Activated CD8-positive, alpha-beta T cell treated with anti-CD3 and anti-CD28 coated beads, Interleukin-2, amount 10 ng/mL, durations not matched to agents 7 days and 5 days (primary cell): ENCODE measurements around the gene PRKAG2. TPM values are rescaled to one million over a fixed set of nuclear protein-coding genes. Genes with fewer than 3 reads are reported as not detected.

Source experiments
- ATAC-seq: fragments of 150-1000 bp; cut with Tn5 transposase; one replicate; pipeline ENCODE4 v1.10.0; 2021; ENCODE audit warnings: moderate library complexity
- CTCF ChIA-PET: fragments of 350-600 bp; sonication (Branson Sonifier 250); formaldehyde crosslinking; loops from one replicate; lab custom pipeline; 2021; ENCODE audit warnings: antibody characterized with exemption; lab: Charles Lee
- POLR2A ChIA-PET: fragments of 350-600 bp; sonication (Branson Sonifier 250); formaldehyde crosslinking; loops from one replicate; lab custom pipeline; 2021; ENCODE audit warnings: antibody characterized with exemption; lab: Charles Lee
- DNase-seq: peaks from one replicate; pipeline ENCODE4 v3.0.0-alpha.2; 2020
- H3K27ac Mint-ChIP-seq: one replicate; pipeline ENCODE4 v1.8.0; 2021; ENCODE audit warnings: mild to moderate bottlenecking, mixed read lengths
- H3K27me3 Mint-ChIP-seq: one replicate; pipeline ENCODE4 v1.8.0; 2021; ENCODE audit warnings: low read depth, mixed read lengths
- H3K36me3 Mint-ChIP-seq: one replicate; pipeline ENCODE4 v1.8.0; 2021; ENCODE audit warnings: low read depth, mixed read lengths
- H3K4me1 Mint-ChIP-seq: one replicate; pipeline ENCODE4 v1.8.0; 2021; ENCODE audit warnings: low read depth, mixed read lengths
- H3K4me3 Mint-ChIP-seq: one replicate; pipeline ENCODE4 v1.8.0; 2021; ENCODE audit warnings: mild to moderate bottlenecking, mixed read lengths
- H3K9me3 Mint-ChIP-seq: one replicate; pipeline ENCODE4 v1.8.0; 2022; ENCODE audit warnings: mixed read lengths; ENCODE audit not compliant: insufficient read depth
- total RNA-seq, 2 experiments: library from RNA; stranded (reverse); gene quantifications; one replicate each; pipeline ENCODE4 v1.2.3, GENCODE V29; 2021

The PRKAG2 gene
- total RNA-seq, 2 experiments from 2014 or later = 23.6 to 28.3 TPM

DNA sequence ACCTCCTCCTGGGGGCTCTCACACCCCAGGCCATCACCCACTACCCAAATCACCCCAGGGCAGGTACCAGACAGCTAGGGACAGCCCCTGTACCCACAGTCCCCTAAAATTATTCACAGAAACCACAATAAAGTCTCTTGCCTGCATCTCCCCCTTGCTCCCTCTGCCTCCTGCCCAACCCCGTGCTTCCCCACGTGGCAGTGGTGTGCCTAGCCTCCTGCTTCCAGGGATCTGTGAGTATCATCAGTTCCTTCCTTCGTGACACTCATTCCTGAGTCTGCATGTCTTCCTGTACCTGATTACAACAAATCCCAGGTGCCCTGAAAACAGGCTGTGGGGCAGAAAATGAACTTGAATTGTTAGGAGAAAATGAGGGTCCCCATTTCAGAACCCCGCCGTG, 61.5 kb downstream of the PRKAG2 start:
- no peaks in the 10 kb centered on the region for H3K4me1 Mint-ChIP-seq
- DNase-seq (no peak), ATAC-seq (no peak)
- no peaks in the 10 kb centered on the region for H3K9me3 Mint-ChIP-seq
- ChIA-PET POLR2A (no interaction called here), CTCF (no interaction called here)
- H3K4me3 Mint-ChIP-seq = no peak overlapping the region
- no peaks in the 10 kb centered on the region for H3K36me3 Mint-ChIP-seq
- H3K27ac Mint-ChIP-seq = no peak overlapping the region
- no peaks in the 10 kb centered on the region for H3K27me3 Mint-ChIP-seq

DNA sequence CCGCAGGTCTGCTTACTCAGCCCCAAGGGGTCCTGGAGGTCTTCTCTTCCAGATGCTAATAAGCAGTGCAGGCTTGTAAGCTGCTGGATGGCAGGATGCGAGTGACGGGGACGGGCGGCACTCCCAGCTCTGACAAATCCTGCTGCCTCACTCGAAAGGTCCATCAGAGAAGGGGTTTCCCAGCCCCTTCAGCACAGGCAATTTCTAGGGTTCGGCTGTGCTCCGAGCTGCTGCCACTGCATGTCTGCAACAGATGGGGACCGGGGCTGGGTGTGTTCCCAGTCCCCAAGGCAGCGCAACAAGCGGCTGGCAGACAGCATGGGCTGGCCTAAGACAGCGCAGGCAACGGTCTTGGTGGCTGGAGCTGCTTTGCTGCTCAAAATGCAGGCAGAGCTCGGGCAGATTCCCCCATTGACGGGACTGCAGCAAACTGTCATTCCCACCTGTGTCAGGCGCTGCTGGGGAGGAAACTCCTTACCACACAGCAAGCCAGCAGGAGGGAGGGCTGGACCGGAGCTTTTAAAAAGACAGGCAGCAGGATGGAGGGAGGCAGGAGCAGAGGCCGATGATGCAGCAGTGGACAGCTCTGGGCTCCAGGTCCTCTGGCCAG, 62.4 kb downstream of the PRKAG2 start:
- H3K4me1 Mint-ChIP-seq = no peaks in the 10 kb centered on the region

DNA sequence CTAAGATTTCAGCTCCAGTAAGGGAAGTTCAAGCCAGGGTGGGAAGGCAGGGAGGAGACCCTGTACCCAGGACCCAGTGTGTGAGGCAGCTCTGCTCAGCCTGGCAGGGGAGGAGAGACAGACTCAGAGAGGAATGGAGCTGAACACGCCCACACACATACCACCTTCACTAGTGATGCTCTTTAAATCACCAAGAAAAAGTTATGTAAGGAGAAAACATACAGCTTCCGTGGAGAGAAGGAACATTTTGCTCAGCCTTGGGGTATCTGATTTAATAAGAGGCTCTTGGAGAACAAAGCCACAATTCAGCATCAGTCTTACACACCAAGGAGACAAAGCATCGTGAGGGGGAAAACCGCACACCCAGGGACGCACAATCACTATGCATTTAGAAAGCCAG, 62.9 kb downstream of the PRKAG2 start:
- no peaks in the 10 kb centered on the region for H3K9me3 Mint-ChIP-seq
- H3K36me3 Mint-ChIP-seq = no peaks in the 10 kb centered on the region
- no peaks in the 10 kb centered on the region for H3K27me3 Mint-ChIP-seq
- no peak overlapping the region for H3K4me3 Mint-ChIP-seq
- POLR2A ChIA-PET = interaction anchor here (0.6 kb wide), 1 partner anchor 11 kb away, joined by 3 read pairs; no protein-coding TSS in a partner anchor
- CTCF ChIA-PET = no interaction called here
- DNase-seq (no peak), ATAC-seq (no peak)
- no peaks in the 10 kb centered on the region for H3K4me1 Mint-ChIP-seq
- no peak overlapping the region for H3K27ac Mint-ChIP-seq

More for the DNA sequence above, 62.4 kb downstream of the PRKAG2 start:
- H3K9me3 Mint-ChIP-seq = no peaks in the 10 kb centered on the region
- H3K27me3 Mint-ChIP-seq = no peaks in the 10 kb centered on the region
- no peak for ATAC-seq
- ChIA-PET POLR2A (interaction anchor here (0.6 kb wide), 1 partner anchor 11 kb away, joined by 3 read pairs; no protein-coding TSS in a partner anchor), CTCF (no interaction called here)
- no peak overlapping the region for H3K27ac Mint-ChIP-seq
- no peak for DNase-seq
- H3K36me3 Mint-ChIP-seq = no peaks in the 10 kb centered on the region
- H3K4me3 Mint-ChIP-seq = no peak overlapping the region

DNA sequence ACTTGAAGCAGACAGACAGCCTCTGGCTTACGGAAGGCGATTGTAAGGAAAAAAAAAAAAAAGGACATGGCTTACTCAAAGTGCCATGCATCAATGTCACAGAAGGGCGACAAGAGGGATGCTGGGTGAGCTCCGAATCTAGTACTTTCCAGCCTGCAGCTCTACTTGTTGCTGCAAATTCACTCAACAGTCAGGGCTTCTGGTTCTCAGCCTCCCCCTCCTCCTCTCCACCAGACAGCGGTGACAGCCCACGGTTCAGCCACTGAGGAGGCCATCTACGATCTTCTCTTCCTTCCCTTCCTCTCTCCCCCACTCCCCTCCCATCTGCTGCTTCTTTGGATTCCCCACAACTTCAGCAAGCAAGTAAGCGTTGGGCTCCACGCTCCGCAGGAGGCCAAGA, 63.5 kb downstream of the PRKAG2 start:
- ATAC-seq = no peak
- no peak overlapping the region for H3K4me3 Mint-ChIP-seq
- POLR2A ChIA-PET = no interaction called here
- H3K27me3 Mint-ChIP-seq = no peaks in the 10 kb centered on the region
- H3K9me3 Mint-ChIP-seq = no peaks in the 10 kb centered on the region
- H3K27ac Mint-ChIP-seq = no peak overlapping the region
- no peaks in the 10 kb centered on the region for H3K36me3 Mint-ChIP-seq
- DNase-seq = no peak
- CTCF ChIA-PET = no interaction called here
- H3K4me1 Mint-ChIP-seq = no peaks in the 10 kb centered on the region

DNA sequence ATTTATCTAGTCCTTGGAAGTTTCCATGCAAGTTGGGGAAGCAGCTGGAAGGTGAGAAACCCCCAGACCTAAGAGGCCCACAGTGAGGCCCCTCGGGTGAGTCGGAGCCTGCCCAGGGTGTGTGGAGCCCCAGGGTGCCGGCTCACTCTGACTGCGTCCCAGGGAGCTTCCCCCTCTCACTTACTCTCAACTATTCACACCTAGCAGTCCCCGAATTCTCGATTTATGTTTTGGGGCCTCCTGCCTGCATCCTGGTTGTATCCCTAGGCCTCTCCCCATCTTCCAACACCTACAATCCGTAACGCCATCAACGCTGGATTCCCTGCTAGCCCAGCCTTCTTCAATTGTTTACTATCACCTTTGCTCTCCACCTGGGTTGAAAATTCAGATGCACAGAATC, 63.9 kb downstream of the PRKAG2 start:
- CTCF ChIA-PET = no interaction called here
- POLR2A ChIA-PET = no interaction called here

DNA sequence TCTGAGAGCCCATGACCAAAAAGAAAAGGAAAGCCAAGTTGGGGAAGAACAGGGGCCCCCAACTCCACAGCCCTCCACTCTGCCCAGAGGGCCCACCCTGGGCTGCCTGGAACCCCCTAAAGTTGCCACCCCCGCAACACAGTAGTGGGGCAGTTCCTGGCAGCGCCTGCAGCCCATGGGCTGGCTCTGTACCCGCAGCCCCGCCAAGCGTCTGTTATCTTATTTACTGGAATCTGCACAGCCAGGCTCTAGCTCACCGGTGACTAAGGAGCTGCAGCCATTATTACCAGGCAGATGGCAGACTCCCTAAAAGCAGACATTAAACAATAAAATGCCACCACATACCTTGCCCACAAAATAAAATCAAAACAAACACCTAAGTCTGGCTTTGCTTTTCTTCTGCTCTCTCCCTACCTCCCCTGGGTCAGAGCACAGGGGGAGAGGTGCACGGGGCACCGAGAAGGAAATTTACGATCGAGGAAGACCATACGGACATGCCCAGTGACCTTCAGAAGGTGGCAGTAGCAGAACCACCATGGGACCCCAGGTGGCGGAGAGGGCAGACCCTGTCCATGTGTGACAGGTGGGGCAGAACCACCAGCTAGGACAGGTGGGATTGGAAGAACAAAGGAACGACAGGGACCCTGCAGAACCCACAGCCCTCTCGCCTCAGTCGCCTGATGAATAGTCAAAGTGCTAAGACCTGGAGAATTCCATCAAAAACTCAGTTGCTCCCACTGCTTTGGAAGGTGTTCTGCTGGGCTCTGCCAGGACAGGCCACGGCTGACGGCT, 66.3 kb downstream of the PRKAG2 start:
- DNase-seq = no peak
- no peak overlapping the region for H3K4me3 Mint-ChIP-seq
- no peaks in the 10 kb centered on the region for H3K27me3 Mint-ChIP-seq
- ATAC-seq = no peak
- no peaks in the 10 kb centered on the region for H3K4me1 Mint-ChIP-seq
- H3K27ac Mint-ChIP-seq = no peak overlapping the region
- CTCF ChIA-PET = interaction anchor here (1.5 kb wide), 1 partner anchor 28 kb away, joined by 3 read pairs; no protein-coding TSS in a partner anchor
- no peaks in the 10 kb centered on the region for H3K9me3 Mint-ChIP-seq
- POLR2A ChIA-PET = no interaction called here
- H3K36me3 Mint-ChIP-seq = no peaks in the 10 kb centered on the region

More for the DNA sequence above, 63.9 kb downstream of the PRKAG2 start:
- DNase-seq = no peak
- no peaks in the 10 kb centered on the region for H3K9me3 Mint-ChIP-seq
- H3K27ac Mint-ChIP-seq = no peak overlapping the region
- no peaks in the 10 kb centered on the region for H3K36me3 Mint-ChIP-seq
- ATAC-seq = no peak
- no peaks in the 10 kb centered on the region for H3K4me1 Mint-ChIP-seq
- H3K27me3 Mint-ChIP-seq = no peaks in the 10 kb centered on the region
- no peak overlapping the region for H3K4me3 Mint-ChIP-seq

DNA sequence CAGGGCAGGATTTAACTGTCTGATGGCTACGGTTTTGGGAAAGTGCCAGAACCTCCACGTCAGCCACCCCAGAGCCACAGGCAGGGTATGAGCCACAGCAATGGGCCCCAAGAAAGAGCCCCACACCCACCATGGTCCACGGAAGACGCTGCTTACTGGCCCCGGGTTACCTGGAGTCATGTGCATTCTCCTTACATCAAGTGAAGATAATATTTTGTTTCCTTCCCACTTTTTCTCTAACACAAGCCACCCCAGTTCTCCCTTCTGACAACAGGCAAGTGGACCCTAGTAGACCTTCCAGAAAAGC, 67.1 kb downstream of the PRKAG2 start:
- no peaks in the 10 kb centered on the region for H3K36me3 Mint-ChIP-seq
- no peak overlapping the region for H3K4me3 Mint-ChIP-seq
- no peak overlapping the region for H3K27ac Mint-ChIP-seq
- H3K4me1 Mint-ChIP-seq = no peaks in the 10 kb centered on the region
- ChIA-PET CTCF (interaction anchor here (1.5 kb wide), 1 partner anchor 27 kb away, joined by 3 read pairs; no protein-coding TSS in a partner anchor), POLR2A (no interaction called here)
- no peak for ATAC-seq
- DNase-seq = no peak
- no peaks in the 10 kb centered on the region for H3K27me3 Mint-ChIP-seq
- no peaks in the 10 kb centered on the region for H3K9me3 Mint-ChIP-seq

DNA sequence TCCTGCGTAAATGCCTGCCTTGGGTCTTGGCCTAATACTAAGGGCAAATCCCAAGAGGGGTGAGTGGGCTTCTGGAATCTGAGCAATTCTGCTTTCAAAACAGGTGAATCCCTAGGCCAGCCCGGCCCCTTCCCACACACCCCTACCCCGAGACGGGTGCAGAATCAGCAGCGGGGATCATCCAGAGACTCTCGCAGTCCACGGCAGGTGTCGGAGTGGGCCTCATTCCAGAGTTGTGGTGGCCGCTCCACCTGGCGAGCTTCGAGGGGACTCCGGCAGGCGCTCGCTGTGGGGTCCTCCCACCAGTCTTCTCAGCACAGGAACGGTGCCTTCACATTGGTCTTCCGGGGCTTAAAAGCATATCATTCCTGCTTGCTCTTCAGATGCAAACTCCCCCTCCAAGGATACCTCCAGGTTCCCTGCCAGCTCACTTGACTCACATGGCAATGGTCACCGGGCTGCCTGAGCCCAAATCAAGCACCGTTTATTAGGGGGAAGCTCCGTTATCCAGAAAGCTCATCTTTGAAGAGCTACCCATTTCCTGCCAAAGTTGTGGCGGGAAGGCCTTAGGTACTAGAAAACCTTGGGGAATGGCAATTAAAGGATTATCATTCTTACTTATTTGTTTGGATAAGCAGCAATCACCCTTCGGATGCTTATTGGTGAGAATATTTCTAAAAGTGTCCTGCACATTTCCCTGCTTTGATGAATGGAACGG, 67.6 kb downstream of the PRKAG2 start:
- DNase-seq (no peak), ATAC-seq (no peak)
- Mint-ChIP-seq H3K27me3 (no peaks in the 10 kb centered on the region), H3K9me3 (no peaks in the 10 kb centered on the region), H3K36me3 (no peaks in the 10 kb centered on the region), H3K4me1 (no peaks in the 10 kb centered on the region), H3K4me3 (no peak overlapping the region), H3K27ac (no peak overlapping the region)
- POLR2A ChIA-PET = no interaction called here
- CTCF ChIA-PET = interaction anchor here (1.5 kb wide), 1 partner anchor 27 kb away, joined by 3 read pairs; no protein-coding TSS in a partner anchor

DNA sequence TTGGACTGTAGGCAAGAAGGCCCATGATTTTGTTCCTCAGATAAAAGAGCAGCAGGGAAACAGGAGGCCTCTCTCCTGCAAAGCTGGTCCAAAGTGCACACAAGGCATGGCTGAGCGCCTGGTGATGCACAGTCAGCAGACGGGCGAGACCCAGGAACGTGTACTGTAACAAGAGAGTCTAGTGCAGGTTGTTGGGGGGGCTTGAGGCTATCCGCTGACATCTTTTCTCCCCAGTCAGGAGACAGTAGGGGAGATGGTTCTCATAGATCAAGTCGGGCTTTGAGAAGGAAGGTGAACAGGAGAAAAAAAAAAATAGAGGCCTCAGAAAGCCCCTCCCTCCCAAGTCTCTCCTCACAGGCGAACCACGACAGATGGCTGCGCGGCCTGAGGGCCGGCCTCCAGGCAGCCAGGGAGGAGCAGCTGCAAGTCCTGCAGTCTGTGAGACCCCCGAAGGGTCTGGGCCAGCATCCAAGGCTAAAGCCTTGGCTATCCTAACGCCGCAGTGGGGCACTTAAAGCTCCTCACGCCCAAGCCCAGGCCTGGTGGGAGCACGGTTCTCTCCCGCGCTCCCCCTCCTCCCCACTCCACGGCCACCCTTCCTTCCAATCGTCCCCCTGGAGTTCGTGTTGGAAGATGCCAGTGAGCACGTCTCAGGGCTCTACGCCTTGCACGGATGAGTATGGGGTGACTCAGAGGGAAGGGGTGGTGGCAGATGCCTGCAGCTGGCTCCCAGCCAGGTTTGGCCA, 68.3 kb downstream of the PRKAG2 start:
- no peak overlapping the region for H3K4me3 Mint-ChIP-seq
- ChIA-PET CTCF (no interaction called here), POLR2A (no interaction called here)
- no peaks in the 10 kb centered on the region for H3K36me3 Mint-ChIP-seq
- H3K4me1 Mint-ChIP-seq = no peaks in the 10 kb centered on the region
- no peaks in the 10 kb centered on the region for H3K9me3 Mint-ChIP-seq
- no peaks in the 10 kb centered on the region for H3K27me3 Mint-ChIP-seq
- DNase-seq (no peak), ATAC-seq (no peak)
- no peak overlapping the region for H3K27ac Mint-ChIP-seq

DNA sequence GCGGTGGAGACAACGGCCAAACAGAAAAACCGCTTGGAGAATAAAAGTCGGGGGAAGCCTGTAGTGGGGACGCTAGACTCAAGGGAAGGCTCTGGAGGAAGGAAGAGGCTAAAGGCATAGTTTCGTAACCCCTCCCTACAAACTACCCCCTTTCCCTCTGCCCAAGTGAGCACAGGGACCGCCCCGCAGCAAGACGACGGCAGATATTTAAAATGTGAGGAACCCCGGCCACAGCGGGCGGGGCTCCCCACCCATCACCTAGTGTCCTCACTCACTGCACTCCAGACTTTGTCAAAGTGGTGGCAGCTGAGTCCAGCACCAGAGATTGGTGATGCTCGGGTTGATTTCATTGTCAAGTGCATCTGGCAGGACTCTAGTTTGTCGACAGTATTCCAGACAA, 69.1 kb downstream of the PRKAG2 start:
- ChIA-PET POLR2A (no interaction called here), CTCF (no interaction called here)
- Mint-ChIP-seq H3K36me3 (no peaks in the 10 kb centered on the region), H3K27ac (no peak overlapping the region), H3K27me3 (no peaks in the 10 kb centered on the region), H3K9me3 (no peaks in the 10 kb centered on the region), H3K4me1 (no peaks in the 10 kb centered on the region), H3K4me3 (no peak overlapping the region)
- ATAC-seq (no peak), DNase-seq (no peak)

DNA sequence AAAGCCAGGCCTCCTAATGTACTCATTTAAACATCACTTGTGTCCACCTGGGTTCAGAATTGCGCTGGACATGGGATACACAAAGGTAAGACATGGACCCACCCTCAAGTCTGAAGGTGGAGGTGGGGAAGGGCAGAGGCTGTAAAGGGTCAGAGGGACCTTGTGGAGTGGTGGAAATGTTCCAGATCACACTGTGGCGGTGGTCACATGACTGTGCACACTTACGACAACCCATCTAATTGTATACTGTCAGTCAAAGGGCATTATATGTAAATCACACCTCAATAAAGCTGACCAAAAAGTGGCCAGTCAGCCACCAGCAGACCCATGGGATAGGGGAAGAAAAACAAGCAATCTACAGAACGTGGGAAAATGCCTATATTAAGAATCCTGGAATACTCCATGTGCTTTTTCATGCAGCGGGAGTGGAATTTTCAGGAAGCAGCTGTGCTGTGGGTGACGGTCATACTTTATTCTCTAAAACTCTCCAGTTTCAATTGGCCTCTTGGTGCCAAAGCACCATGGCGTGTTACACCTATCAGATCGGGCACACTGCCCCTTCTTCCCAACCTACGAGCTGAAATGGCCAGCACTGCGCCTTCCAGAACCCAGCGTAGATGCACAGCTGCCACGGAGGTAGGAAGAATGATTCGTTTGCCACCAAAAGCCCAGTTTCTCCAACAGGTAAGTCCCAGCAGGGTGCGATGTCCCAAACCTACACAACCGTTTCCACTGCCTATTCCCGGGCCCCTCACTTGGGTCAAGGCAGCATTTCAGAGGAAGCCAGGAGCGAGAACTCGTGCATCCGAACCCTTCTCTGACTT, 69.8 kb downstream of the PRKAG2 start:
- H3K36me3 Mint-ChIP-seq = no peaks in the 10 kb centered on the region
- POLR2A ChIA-PET = no interaction called here
- no peaks in the 10 kb centered on the region for H3K4me1 Mint-ChIP-seq
- no peak for ATAC-seq
- no peak for DNase-seq
- H3K9me3 Mint-ChIP-seq = no peaks in the 10 kb centered on the region
- H3K27ac Mint-ChIP-seq = no peak overlapping the region
- H3K27me3 Mint-ChIP-seq = no peaks in the 10 kb centered on the region
- CTCF ChIA-PET = no interaction called here
- no peak overlapping the region for H3K4me3 Mint-ChIP-seq
